PFSK-1 (cell line): Measurements from ENCODE around the gene GOLPH3L.

Experiments used
- POLR2AphosphoS5 ChIP-seq: IDR thresholded peaks from 2 replicates; pipeline ENCODE4 v1.6.1; 2012; ENCODE audit warnings: low read depth, mild to moderate bottlenecking, control low read depth, low read length, moderate library complexity
- REST ChIP-seq, 2 experiments: IDR thresholded peaks; 2 replicates each; pipeline versions ENCODE4 v1.6.1 to v1.8.0; 2011 to 2012; ENCODE audit warnings: low read depth in 2 of 2, low read length in 2 of 2, control low read depth in 1 of 2, inconsistent platforms in 1 of 2, mild to moderate bottlenecking in 1 of 2, moderate library complexity in 1 of 2; ENCODE audit not compliant: insufficient read depth in 1 of 2
- SIN3A ChIP-seq: IDR thresholded peaks from 2 replicates; pipeline ENCODE4 v1.6.1; 2012; ENCODE audit warnings: mild to moderate bottlenecking, low read length, moderate library complexity, borderline replicate concordance; ENCODE audit not compliant: insufficient read depth

- TF ChIP-seq POLR2AphosphoS5 (no peak; the same call in 1 of the 2 replicates), REST (IDR thresholded peaks at IDR 0.05; ENCODE audit: insufficient read depth in 1 of 2, low read depth in 2 of 2, low read length in 2 of 2) (no peak), SIN3A (no peak)
Measured at GRCh38 chr1:150615346-150616201, 81.4 kb downstream of the GOLPH3L start.
